ENCODE data around the gene IGSF6. TPM values are rescaled to one million over a fixed set of nuclear protein-coding genes. Genes with fewer than 3 reads are reported as not detected.
A peak's percentile ranks its signal among the peaks of the same experiment; 100 is the strongest.

IGSF6 gene
- total and polyA plus RNA-seq, 2 of the 4 experiments (the other 2 are of a cell fraction) = not detected

GRCh38 chr16:21613781-21614180 is 38.6 kb downstream of the IGSF6 start:
- no peak overlapping the region for H2AK5ac ChIP-seq (ENCODE audit: low read depth, low read length)
- ChIA-PET CTCF (no interaction called here), POLR2A (ENCODE audit: unreplicated experiment) (no interaction called here)
- no peak overlapping the region for H3K27ac ChIP-seq (ENCODE audit: insufficient read depth, low read length)
- dilution Hi-C loops (cut with HindIII; ENCODE audit: low sequenced_read_pairs, unreplicated experiment) (no loop called here), in situ Hi-C loops (cut with MboI; ENCODE audit: low sequenced_read_pairs) (no loop called here), intact Hi-C loops (cut with micrococcal nuclease) (no loop called here)
- H3K56ac ChIP-seq (ENCODE audit: extremely low read depth, insufficient read depth, low read length) = no peak overlapping the region
- H4K8ac ChIP-seq (ENCODE audit: low read depth in 2 of 2, low read length in 2 of 2) = no peak overlapping the region
- no peak overlapping the region for H2AK9ac ChIP-seq (replicated peaks; ENCODE audit: low read depth, low read length, poor library complexity)
- H4K91ac ChIP-seq (ENCODE audit: insufficient read depth, low read depth, low read length) = no peak overlapping the region
- H3K14ac ChIP-seq (replicated peaks; ENCODE audit: low read depth, low read length) = 0 out of 2 replicates have a peak overlapping the region, but pooled peaks have one; percentile 16
- peaks cover 3% of the 10 kb centered on the region for H3K9me1 ChIP-seq (ENCODE audit: insufficient read depth, low read length)
- H2BK20ac ChIP-seq (ENCODE audit: low read depth, low read length) = no peak overlapping the region
- H3K79me1 ChIP-seq (ENCODE audit: low read depth in 1 of 2, low read length in 2 of 2) = peaks cover 51 to 67% of the 10 kb centered on the region in 2 experiments
- H4K5ac ChIP-seq (ENCODE audit: low read depth, low read length) = no peak overlapping the region
- H3K4me2 ChIP-seq (ENCODE audit: low read depth, low read length) = no peak overlapping the region
- peaks cover 34% of the 10 kb centered on the region for H4K20me1 ChIP-seq (ENCODE audit: insufficient read depth, low read length)
- H2BK15ac ChIP-seq (ENCODE audit: low read depth, low read length) = no peak overlapping the region
- H3K4me3 ChIP-seq (ENCODE audit: insufficient read depth, low read depth, low read length) = no peak overlapping the region
- no TSS peak for BruUV-seq (replicated peaks)
- H3K18ac ChIP-seq (ENCODE audit: low read depth, low read length) = no peak overlapping the region
- no peak overlapping the region for H2BK120ac ChIP-seq (ENCODE audit: low read depth, low read length)
- no peak overlapping the region for H3K23ac ChIP-seq (ENCODE audit: low read depth, low read length)
- H3K9ac ChIP-seq (ENCODE audit: low read depth, low read length) = no peak overlapping the region
- ATAC-seq (ENCODE audit: low read depth) (no peak), DNase-seq (no peak)
- no peak overlapping the region for H2BK5ac ChIP-seq (ENCODE audit: low read depth, low read length, poor library complexity, severe bottlenecking)
- H3K9me3 ChIP-seq (ENCODE audit: control insufficient read depth, insufficient read depth, low read length) = no peaks in the 10 kb centered on the region
- H3K27me3 ChIP-seq (ENCODE audit: control insufficient read depth, insufficient read depth, low read length) = no peaks in the 10 kb centered on the region
- no peak for TF ChIP-seq RFX5 (IDR thresholded peaks at IDR 0.05; ENCODE audit: low read depth, low read length)
- no peak for TF ChIP-seq NFE2L2 (IDR thresholded peaks at IDR 0.05; ENCODE audit: low read depth, low read length)
- peaks cover 6% of the 10 kb centered on the region for H3K4me1 ChIP-seq (ENCODE audit: control insufficient read depth, insufficient read depth, low read length)
- H3K4ac ChIP-seq (ENCODE audit: low read depth, low read length) = no peak overlapping the region
- no peak overlapping the region for H2AFZ ChIP-seq (replicated peaks; ENCODE audit: low read length, poor library complexity)
- 100% methylated on average over 1 of the region's 2 CpGs; no CpG with 5 or more reads in 1 of the 2 experiments for WGBS, 2 experiments (ENCODE audit: extremely low coverage in 2 of 2, insufficient read length in 1 of 2)
- peaks cover 4% of the 10 kb centered on the region; the same call in 1 of the 2 replicates for H3K36me3 ChIP-seq (ENCODE audit: control insufficient read depth, insufficient read depth, low read length)

All from IMR-90 (cell line).